Urinary bladder (tissue), 4 donors: ENCODE results near the gene RGMA. TPM values are rescaled to one million over a fixed set of nuclear protein-coding genes. Genes with fewer than 3 reads are reported as not detected.
"Not testable (repeated sequence)": the region's sequence is repeated elsewhere in the genome, so short reads cannot be mapped to it uniquely, and the experiment has no call there.

Source experiments
- DNase-seq: peaks from one replicate; pipeline ENCODE4 v3.0.0-alpha.2; 2015; ENCODE audit errors: extremely low spot score
- H3K27ac ChIP-seq: one replicate; pipeline ENCODE4 v1.5.1; 2013; ENCODE audit warnings: low read depth, mild to moderate bottlenecking, moderate library complexity
- H3K36me3 ChIP-seq: one replicate; pipeline ENCODE4 v1.6.1; 2013; ENCODE audit warnings: mild to moderate bottlenecking, moderate library complexity; ENCODE audit not compliant: insufficient read depth
- H3K4me1 ChIP-seq: one replicate; pipeline ENCODE4 v1.6.1; 2013; ENCODE audit warnings: mild to moderate bottlenecking, moderate library complexity; ENCODE audit not compliant: insufficient read depth
- H3K4me3 ChIP-seq: one replicate; pipeline ENCODE4 v1.5.1; 2013; ENCODE audit warnings: low read depth, low read length
- WGBS: extraction: QIAGEN DNeasy Blood & Tissue Kit; methylation state at CpG from one replicate; pipeline ENCODE4 v1.1.7; 2013; 5-methylcytosine and 5-hydroxymethylcytosine counted together
- polyA plus RNA-seq: library from polyadenylated mRNA; stranded (reverse); fragments of 200-250 nt; gene quantifications from one replicate; pipeline ENCODE4 v1.2.3, GENCODE V29; 2013
- total RNA-seq: library from RNA; depleted of rRNA; stranded (reverse); fragments of >200 nt; gene quantifications from one replicate; pipeline ENCODE4 v1.2.3, GENCODE V29; 2014
- donor health status: healthy with polysubstance abuse.
- donor health status: healthy.

RGMA gene
- total and polyA plus RNA-seq, 2 donors, result 3.4 to 13.6 TPM

GRCh38 chr15:93044301-93045190 is 44.5 kb downstream of the RGMA start:
- DNase-seq, result no peak
- H3K4me3 ChIP-seq, result no peak overlapping the region
- no peaks in the 10 kb centered on the region for H3K4me1 ChIP-seq
- WGBS, result 92% methylated on average over 46 of the region's 46 CpGs
- no peaks in the 10 kb centered on the region for H3K36me3 ChIP-seq
- no peak overlapping the region for H3K27ac ChIP-seq

DNA sequence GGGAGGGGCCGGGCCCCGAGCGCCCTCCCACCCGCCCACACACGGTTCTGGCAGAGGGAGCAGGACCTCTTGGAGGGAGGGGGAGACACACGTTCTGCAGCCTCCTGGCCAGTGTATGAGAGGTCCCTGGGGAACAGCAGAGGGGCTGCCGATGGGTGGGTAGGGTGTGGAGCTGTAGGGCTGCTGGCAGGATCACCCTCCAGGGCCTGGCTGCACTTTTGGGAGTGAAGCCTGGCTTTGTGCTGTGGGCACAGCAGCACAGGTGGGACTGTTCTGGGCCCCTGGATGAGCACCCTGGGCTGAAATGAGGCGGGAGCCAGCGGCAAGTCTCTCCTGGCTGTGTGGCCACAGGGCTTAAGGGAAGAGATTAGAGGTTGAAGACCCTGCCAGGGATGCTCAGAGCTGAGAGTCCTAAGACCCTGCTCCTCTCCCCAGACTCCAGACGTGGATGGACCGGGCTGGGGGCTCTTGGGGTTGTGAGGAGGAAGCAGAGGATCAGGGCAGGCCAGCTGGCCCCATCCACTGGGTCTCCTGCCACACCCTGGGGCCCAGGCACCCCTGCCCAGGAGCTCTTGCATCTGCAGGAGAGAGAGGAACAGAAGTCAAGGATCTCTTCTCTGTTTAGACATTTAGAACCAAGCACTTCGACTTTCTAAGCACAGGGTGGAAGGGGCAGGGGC is 45.2 kb downstream of the RGMA start:
- no peaks in the 10 kb centered on the region for H3K36me3 ChIP-seq
- H3K27ac ChIP-seq, result no peak overlapping the region
- DNase-seq, result no peak
- no peak overlapping the region for H3K4me3 ChIP-seq
- H3K4me1 ChIP-seq, result no peaks in the 10 kb centered on the region
- 58% methylated on average over 12 of the region's 12 CpGs for WGBS

GRCh38 chr15:93042691-93043378 is 46.2 kb downstream of the RGMA start:
- WGBS, result 91% methylated on average over 18 of the region's 18 CpGs
- DNase-seq, result no peak
- Histone ChIP-seq H3K36me3 (no peaks in the 10 kb centered on the region), H3K27ac (no peak overlapping the region), H3K4me1 (no peaks in the 10 kb centered on the region), H3K4me3 (no peak overlapping the region)

DNA sequence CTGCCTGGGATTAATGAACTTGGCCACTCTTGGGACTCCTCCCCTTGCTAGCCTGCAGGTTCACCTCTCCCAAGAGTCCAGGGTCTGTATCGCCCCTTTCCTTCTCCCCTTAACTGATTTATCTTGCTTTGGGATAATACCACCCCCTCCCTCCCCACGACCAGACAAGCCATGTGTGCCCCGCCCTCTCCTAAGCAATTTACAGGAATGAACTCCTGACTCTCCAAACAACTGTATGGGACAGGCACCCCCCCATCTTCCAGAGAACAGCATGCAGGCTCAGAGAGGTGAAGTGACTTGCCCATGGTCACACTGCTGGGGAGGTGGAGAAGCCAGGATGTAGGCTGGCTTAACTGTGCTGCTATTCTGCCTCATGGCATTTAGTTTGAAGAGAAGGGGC is 46.8 kb downstream of the RGMA start:
- no peaks in the 10 kb centered on the region for H3K36me3 ChIP-seq
- no peak overlapping the region for H3K4me3 ChIP-seq
- no peak for DNase-seq
- H3K27ac ChIP-seq, result no peak overlapping the region
- no peaks in the 10 kb centered on the region for H3K4me1 ChIP-seq
- WGBS, result 69% methylated on average over 3 of the region's 3 CpGs

DNA sequence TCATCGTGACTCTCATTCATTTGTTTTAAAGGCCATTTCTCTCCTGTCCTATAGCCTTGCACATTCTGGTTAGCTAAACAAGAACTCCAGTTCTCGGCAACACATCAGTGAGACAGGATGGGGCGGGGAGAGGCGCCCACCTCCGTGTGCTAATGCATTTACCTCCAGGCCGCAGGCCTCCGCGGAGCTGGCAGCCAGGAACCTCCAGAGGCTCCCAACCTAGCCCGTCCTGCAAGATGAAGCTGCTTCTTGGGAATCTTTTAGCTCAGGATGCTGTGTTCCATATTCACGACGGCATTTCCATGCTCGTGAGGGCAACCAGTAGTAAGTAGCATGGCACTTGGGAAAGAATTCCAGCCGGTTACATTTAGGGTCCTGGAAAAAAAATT is 47.9 kb downstream of the RGMA start:
- no peak for DNase-seq
- WGBS, result 87% methylated on average over 13 of the region's 13 CpGs
- Histone ChIP-seq H3K4me1 (no peaks in the 10 kb centered on the region), H3K27ac (no peak overlapping the region), H3K4me3 (no peak overlapping the region), H3K36me3 (no peaks in the 10 kb centered on the region)

DNA sequence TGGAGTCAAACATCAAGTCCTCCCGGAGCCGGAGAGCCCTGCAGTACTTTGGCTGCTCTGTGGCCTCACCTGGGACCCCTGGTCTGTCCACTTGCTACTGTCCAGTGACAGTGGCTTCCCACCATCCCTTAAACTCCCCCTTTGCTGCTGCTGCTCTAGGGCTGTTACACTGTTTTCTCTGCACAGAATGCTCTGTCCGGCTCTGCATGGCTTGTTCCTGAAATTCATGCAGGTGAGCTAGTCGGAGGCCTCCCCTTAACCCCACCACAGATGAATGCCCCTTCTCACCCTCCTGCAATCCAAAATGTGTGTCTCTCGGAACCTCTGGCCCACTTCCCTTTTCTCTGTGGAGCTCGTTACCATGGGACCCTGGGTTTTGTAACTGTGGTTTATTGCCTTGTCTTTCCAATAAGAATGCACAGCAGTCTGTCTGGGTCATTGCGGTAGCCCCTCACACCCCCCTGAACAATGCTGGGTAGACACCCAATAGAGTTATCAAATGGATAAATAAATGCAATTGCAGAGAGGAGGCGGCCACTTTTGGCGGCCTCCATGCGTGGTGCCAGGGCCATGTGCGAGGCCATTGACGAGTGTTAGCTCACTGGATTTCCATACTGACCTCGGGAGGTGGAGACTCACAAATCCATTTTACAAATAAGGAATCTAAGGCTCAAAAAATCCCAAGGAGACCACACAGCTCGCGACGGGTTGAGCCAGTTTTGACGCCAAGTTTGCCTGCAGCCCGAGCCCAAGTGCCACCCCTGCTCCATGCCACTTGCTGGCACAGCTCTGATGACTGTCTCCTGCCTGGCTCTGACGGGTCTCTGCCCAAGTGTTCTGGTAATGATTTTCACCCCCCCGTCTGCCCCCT is 48.5 kb downstream of the RGMA start:
- 90% methylated on average over 20 of the region's 20 CpGs for WGBS
- H3K4me3 ChIP-seq, result no peak overlapping the region
- no peaks in the 10 kb centered on the region for H3K4me1 ChIP-seq
- no peaks in the 10 kb centered on the region for H3K36me3 ChIP-seq
- no peak overlapping the region for H3K27ac ChIP-seq
- no peak for DNase-seq

DNA sequence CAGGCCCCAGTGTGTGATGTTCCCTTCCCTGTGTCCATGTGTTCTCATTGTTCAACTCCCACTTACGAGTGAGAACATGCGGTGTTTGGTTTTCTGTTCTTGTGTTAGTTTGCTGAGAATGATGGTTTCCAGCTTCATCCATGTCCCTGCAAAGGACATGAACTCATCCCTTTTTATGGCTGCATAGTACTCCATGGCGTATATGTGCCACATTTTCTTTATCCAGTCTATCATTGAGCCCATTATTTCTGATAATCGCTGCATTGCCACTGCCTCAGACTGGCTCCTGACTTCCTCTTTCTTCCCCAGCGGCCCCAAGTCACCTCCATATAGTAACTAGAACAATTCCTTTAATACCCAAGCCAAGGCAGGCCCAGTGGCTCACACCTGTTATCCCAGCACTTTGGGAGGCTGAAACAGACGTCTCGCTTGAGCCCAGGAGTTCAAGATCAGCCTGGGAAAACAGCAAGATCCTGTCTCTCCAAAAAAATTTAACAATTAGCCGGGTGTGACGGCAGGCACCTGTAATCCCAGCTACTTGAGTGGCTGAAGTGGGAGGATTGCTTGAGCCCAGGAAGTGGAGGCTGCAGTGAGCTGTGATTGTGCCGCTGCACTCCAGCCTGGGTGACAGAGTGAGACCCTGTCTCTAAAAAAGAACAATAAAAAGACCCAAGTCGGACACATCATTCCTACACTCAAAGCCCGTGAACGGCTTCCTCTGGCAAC is 49.3 kb downstream of the RGMA start:
- not testable (repeated sequence) for DNase-seq, H3K4me1 ChIP-seq, H3K4me3 ChIP-seq, H3K27ac ChIP-seq, H3K36me3 ChIP-seq
- 91% methylated on average over 13 of the region's 13 CpGs for WGBS

DNA sequence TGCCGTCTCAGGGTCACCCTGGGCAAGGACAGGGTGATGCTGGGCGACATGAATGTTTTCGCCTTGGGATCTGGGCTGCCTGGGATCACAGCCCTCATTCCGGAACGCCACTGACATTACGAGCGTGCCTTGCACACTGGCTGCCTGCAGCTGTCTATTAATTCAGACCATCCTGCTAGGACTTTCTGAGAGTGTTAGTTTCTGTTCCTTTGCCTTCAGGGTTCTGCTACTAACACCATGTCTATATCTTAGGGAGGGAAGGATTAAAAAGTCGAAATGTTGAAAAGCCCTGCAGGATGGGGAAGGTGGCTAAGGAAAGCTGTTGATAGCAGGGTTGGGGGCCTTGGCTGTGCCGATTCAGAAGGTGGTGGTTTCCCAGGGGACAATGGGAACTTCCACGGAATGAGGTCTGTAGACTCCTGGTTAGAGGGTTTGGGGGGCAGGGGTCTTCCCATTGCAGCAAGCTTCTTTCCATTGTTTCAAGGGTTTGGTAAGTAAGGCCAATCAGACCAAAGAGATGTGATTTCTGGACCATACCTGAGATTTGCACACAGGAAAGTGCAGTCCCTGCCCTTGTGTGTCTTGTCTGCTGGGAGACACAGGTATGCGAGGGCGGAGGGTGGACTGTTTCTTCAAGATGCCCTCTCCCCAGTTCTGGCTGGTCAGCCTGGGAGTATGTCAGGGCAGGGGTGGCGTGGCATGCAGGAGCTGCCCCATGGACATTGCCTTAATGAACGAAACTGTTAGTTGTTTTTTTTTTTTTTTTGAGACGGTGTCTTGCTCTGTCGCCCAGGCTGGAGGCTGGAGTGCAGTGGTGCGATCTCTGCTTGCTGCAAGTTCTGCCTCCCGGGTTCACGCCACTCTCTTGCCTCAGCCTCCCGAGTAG is 50.9 kb downstream of the RGMA start:
- Histone ChIP-seq H3K4me3 (no peak overlapping the region), H3K36me3 (no peaks in the 10 kb centered on the region)
- 74% methylated on average over 20 of the region's 20 CpGs for WGBS

DNA sequence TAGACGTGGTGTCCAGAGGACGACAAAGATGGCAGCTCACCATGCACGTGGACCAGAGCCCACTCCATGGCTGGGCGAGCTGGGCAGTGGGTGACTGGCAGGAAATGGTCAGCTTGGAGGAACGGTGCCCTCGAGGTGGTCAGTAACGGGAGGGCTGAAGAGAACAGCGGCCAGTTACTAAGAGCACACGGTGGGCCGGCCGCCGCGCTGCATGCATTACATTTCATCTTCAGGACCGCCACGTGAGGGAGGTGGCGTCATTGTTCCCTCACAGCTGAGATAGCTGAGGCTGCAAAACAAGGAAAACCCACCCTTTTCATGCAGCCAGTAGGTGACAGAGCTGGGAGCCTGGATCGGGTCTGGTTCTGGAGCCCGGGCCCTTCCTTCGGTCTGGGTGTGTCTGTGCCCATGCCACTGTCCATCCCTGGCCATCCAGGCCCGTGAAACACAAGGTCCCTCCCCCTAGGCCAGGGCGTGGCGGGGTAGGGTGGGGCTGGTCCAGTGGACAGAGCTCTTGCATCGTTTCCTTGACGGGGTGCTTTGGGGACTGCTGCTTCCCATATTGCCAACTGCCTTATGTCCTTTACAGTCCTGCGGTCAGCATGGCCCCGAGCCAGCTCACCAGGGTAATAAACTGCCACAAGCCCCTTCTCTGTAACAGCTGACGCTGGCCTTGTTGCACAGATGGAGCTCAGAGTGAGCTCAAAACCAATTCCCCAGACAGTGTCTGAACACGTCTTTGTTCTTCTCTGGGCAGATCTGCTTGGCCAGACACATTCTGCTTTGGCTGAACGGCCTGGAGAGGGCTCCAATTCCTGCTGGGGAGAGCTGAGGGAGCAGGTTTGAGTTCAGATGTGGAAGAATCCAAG is 51.8 kb downstream of the RGMA start:
- Histone ChIP-seq H3K36me3 (no peaks in the 10 kb centered on the region), H3K4me1 (no peaks in the 10 kb centered on the region), H3K27ac (no peak overlapping the region), H3K4me3 (no peak overlapping the region)
- WGBS, result 73% methylated on average over 29 of the region's 29 CpGs
- peak; percentile 59 for DNase-seq

More for the DNA sequence above, 50.9 kb downstream of the RGMA start:
- no peak for DNase-seq
- no peak overlapping the region for H3K27ac ChIP-seq
- H3K4me1 ChIP-seq, result no peaks in the 10 kb centered on the region

DNA sequence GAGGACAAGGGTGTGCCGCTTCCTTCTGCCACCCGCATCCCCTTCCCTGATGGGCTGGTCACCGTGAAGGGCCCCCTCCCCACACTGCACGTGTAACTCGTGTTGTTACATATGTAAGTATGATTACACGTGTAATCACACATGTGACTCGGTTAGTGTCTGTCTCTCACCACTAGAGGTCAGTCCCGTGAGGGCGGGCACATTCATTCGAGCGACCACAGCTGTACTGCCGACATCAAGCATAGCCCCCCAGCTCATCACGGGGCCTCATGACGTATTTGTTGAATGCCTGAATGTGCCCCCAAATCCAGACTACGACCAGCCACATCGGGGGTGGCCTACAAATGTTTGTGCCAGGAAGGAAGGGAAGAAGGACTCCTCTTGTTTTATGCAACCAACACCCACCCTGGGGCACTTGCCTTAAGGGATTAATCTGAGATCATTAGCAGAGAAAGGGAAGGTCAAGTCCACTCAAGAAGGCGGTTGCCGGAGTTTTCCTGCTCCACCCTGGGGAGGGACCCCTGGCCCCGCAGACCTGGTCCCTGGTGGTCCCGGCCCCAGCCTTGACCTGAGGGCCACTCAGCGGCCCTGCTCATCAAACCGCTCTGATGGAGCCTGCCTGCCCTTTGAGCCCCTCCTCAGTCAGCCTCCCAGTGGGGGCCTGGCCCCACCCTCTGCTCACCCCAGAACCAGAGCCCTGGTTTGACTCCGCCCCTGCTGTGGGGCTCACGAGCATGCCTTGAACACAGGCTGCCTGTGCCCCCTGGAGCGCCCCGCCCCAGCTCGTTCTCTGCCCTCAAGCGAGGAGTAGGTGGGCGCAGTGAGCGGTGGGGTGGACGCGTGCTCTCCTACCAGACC is 52.8 kb downstream of the RGMA start:
- WGBS, result 72% methylated on average over 32 of the region's 32 CpGs
- H3K4me1 ChIP-seq, result no peaks in the 10 kb centered on the region
- DNase-seq, result no peak
- no peak overlapping the region for H3K27ac ChIP-seq
- H3K36me3 ChIP-seq, result no peaks in the 10 kb centered on the region
- no peak overlapping the region for H3K4me3 ChIP-seq
